Measurements from ENCODE around the gene FRMPD1. TPM values are rescaled to one million over a fixed set of nuclear protein-coding genes. Genes with fewer than 3 reads are reported as not detected.

Gene FRMPD1
- total RNA-seq, 2 donors from 2014 or later = 0.33 to 0.55 TPM

DNA sequence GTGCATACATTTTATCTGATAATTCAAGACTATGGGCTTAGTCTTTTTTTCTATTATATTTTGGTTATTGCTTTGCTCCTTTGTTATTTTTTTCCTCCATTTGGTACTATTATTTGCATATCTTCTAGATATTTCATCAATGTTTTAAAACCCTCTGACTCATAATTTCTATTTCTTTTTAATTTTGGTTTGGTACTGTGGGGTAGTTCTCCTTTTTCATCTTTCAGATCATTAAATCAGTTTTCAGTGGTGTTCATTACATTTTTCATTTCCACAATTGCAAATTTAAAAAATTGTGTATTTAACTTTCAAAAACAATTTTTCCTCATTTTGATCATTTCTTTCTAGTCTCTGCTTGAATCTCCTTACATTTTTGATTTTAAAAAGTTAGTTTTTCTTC is 7.5 kb upstream of the FRMPD1 start:
- Histone ChIP-seq H3K4me1 (ENCODE audit: control insufficient read depth, insufficient read depth, low read length) (no peaks in the 10 kb centered on the region), H3K9ac (ENCODE audit: extremely low read depth, low read length, poor library complexity, severe bottlenecking) (no peak overlapping the region), H3K4me3 (ENCODE audit: low read length) (no peak overlapping the region), H3K9me3 (ENCODE audit: control insufficient read depth, low read length) (no peaks in the 10 kb centered on the region), H3K27ac (ENCODE audit: low read depth, low read length) (no peak overlapping the region), H3K27me3 (ENCODE audit: control insufficient read depth, insufficient read depth, low read length, poor library complexity, severe bottlenecking) (peaks cover 55% of the 10 kb centered on the region), H3K36me3 (ENCODE audit: control insufficient read depth, insufficient read depth, low read length) (no peaks in the 10 kb centered on the region)
- DNase-seq = no peak
- H3K27me3 Mint-ChIP-seq (ENCODE audit: insufficient read depth) = peaks cover 51% of the 10 kb centered on the region
- H3K9me3 Mint-ChIP-seq = no peaks in the 10 kb centered on the region
- H3K27ac Mint-ChIP-seq = no peak overlapping the region
- no peak overlapping the region for H3K4me3 Mint-ChIP-seq
- no peaks in the 10 kb centered on the region for H3K36me3 Mint-ChIP-seq (ENCODE audit: low read depth)
- no peak for TF ChIP-seq CTCF (conservative IDR thresholded peaks at IDR 0.05)
- no peaks in the 10 kb centered on the region for H3K4me1 Mint-ChIP-seq

DNA sequence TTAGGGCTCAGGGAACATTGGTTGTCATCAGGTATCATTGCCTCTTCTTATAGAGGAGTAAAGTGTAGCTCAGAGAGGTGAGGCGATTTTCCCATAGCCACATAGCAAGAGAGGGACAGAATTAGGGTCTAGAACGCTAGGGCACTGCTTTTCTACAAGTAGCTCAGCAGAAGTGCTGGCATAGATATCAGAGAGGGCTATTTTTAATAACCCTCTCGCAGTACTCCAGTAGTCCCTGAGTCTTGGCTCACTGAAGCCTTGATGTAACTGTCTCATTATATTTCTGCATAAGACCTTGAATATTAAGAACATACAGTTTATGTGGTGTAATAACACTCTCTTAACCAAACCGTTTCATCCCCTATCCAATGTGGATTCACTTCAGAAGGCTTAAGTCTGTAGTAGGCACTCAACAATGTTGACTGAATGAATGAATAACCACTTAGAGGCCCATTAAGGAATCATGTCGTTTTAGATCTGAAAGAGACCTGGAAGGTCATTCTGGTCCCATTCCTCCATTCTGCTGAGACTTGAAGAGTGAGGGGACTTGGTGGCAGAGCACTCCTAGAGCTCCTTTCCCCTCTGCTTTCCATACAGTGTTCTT is 4.7 kb upstream of the FRMPD1 start:
- Histone ChIP-seq H3K27ac (ENCODE audit: low read depth, low read length) (no peak overlapping the region), H3K9ac (ENCODE audit: extremely low read depth, low read length, poor library complexity, severe bottlenecking) (no peak overlapping the region), H3K9me3 (ENCODE audit: control insufficient read depth, low read length) (no peaks in the 10 kb centered on the region), H3K4me3 (ENCODE audit: low read length) (no peak overlapping the region), H3K27me3 (ENCODE audit: control insufficient read depth, insufficient read depth, low read length, poor library complexity, severe bottlenecking) (peaks cover 80% of the 10 kb centered on the region), H3K4me1 (ENCODE audit: control insufficient read depth, insufficient read depth, low read length) (no peaks in the 10 kb centered on the region), H3K36me3 (ENCODE audit: control insufficient read depth, insufficient read depth, low read length) (no peaks in the 10 kb centered on the region)
- Mint-ChIP-seq H3K9me3 (no peaks in the 10 kb centered on the region), H3K36me3 (ENCODE audit: low read depth) (no peaks in the 10 kb centered on the region), H3K27me3 (ENCODE audit: insufficient read depth) (peaks cover 68% of the 10 kb centered on the region), H3K27ac (no peak overlapping the region), H3K4me1 (no peaks in the 10 kb centered on the region), H3K4me3 (no peak overlapping the region)
- WGBS, 2 experiments (ENCODE audit: insufficient coverage in 1 of 2, insufficient read length in 1 of 2) = 68 to 69% methylated on average over 4 to 5 of the region's 5 CpGs
- TF ChIP-seq CTCF (conservative IDR thresholded peaks at IDR 0.05) = no peak
- no peak for DNase-seq

- 23 to 80% methylated on average over 7 to 45 of the region's 45 CpGs for WGBS, 2 experiments (ENCODE audit: insufficient coverage in 1 of 2, insufficient read length in 1 of 2)
Observed at GRCh38 chr9:37650299-37650872, 368 bp upstream of the FRMPD1 start.

More at GRCh38 chr9:37650299-37650872, 368 bp upstream of the FRMPD1 start:
- Mint-ChIP-seq H3K27me3 (ENCODE audit: insufficient read depth) (peaks cover 90% of the 10 kb centered on the region), H3K36me3 (ENCODE audit: low read depth) (no peaks in the 10 kb centered on the region), H3K4me1 (peaks cover 21% of the 10 kb centered on the region), H3K27ac (no peak overlapping the region), H3K4me3 (peak overlapping the region; percentile 43), H3K9me3 (no peaks in the 10 kb centered on the region)
- no peak overlapping the region for H3K27ac ChIP-seq (ENCODE audit: low read depth, low read length)
- H3K36me3 ChIP-seq (ENCODE audit: control insufficient read depth, insufficient read depth, low read length) = no peaks in the 10 kb centered on the region
- DNase-seq = no peak
- H3K9ac ChIP-seq (ENCODE audit: extremely low read depth, low read length, poor library complexity, severe bottlenecking) = no peak overlapping the region
- no peak for TF ChIP-seq CTCF (conservative IDR thresholded peaks at IDR 0.05)
- H3K4me3 ChIP-seq (ENCODE audit: low read length) = peak overlapping the region; percentile 61
- peaks cover 93% of the 10 kb centered on the region for H3K27me3 ChIP-seq (ENCODE audit: control insufficient read depth, insufficient read depth, low read length, poor library complexity, severe bottlenecking)
- no peaks in the 10 kb centered on the region for H3K9me3 ChIP-seq (ENCODE audit: control insufficient read depth, low read length)
- peaks cover 7% of the 10 kb centered on the region for H3K4me1 ChIP-seq (ENCODE audit: control insufficient read depth, insufficient read depth, low read length)

Data from endodermal cell (in vitro differentiated cells).